Chondrocyte (in vitro differentiated cells): ENCODE data around the gene UHRF1. TPM values are rescaled to one million over a fixed set of nuclear protein-coding genes. Genes with fewer than 3 reads are reported as not detected.

Experiments used
- DNase-seq: peaks from one replicate; pipeline ENCODE4 v3.0.0; 2021; ENCODE audit warnings: mixed read lengths, low spot score
- H3K27ac Mint-ChIP-seq: one replicate; pipeline ENCODE4 v1.8.0; 2021; ENCODE audit warnings: mild to moderate bottlenecking, moderate library complexity, mixed read lengths; ENCODE audit not compliant: unreplicated experiment
- H3K27me3 Mint-ChIP-seq: 2 replicates; pipeline ENCODE4 v1.8.0; 2021; ENCODE audit warnings: low read depth, mixed read lengths
- H3K36me3 Mint-ChIP-seq: 2 replicates; pipeline ENCODE4 v1.8.0; 2021; ENCODE audit warnings: low read depth, mixed read lengths
- H3K4me1 Mint-ChIP-seq: 2 replicates; pipeline ENCODE4 v1.8.0; 2021; ENCODE audit warnings: low read depth, mild to moderate bottlenecking, mixed read lengths
- H3K4me3 Mint-ChIP-seq: one replicate; pipeline ENCODE4 v1.8.0; 2021; ENCODE audit warnings: mild to moderate bottlenecking, moderate library complexity, mixed read lengths; ENCODE audit not compliant: unreplicated experiment
- H3K9me3 Mint-ChIP-seq: 2 replicates; pipeline ENCODE4 v1.8.0; 2021; ENCODE audit warnings: low read depth, mixed read lengths
- CTCF ChIP-seq: fragments of 200-600 bp; sonication (generic); IDR thresholded peaks from 2 replicates; pipeline ENCODE4 v1.5.0; 2021; ENCODE audit warnings: antibody characterized with exemption, mild to moderate bottlenecking, moderate library complexity
- total RNA-seq: library from RNA; stranded (reverse); gene quantifications from 3 replicates; pipeline ENCODE4 v1.2.1, GENCODE V29; 2021

UHRF1 gene
- total RNA-seq, 1 donor from 2014 or later: 17.4 TPM

- Mint-ChIP-seq H3K27me3 (no peaks in the 10 kb centered on the region), H3K27ac (no peak overlapping the region), H3K9me3 (no peaks in the 10 kb centered on the region), H3K4me1 (peaks cover 3% of the 10 kb centered on the region), H3K4me3 (no peak overlapping the region), H3K36me3 (peaks cover 2% of the 10 kb centered on the region)
- TF ChIP-seq CTCF: no peak
- no peak for DNase-seq
Observed at GRCh38 chr19:4962085-4962619, 52.9 kb downstream of the UHRF1 start.

DNA sequence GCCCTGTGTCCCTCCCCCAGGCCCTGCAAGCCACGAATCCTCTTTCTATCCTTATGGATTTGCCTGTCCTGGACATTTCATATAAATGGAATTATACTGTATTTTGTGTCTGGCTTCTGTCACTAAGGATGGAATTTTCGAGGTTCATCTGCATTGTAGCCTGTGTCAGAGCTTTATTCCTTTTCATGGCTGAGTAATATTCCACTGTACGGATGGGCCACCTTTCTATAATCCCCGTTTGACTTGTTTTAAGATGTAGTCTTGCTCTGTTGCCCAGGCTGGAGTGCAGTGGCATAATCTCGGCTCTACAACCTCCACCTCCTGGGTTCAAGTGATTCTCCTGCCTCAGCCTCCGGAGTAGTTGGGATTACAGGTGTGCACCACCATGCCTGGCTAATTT lies 55.8 kb downstream of the UHRF1 start:
- peaks cover 13% of the 10 kb centered on the region for H3K4me1 Mint-ChIP-seq
- H3K9me3 Mint-ChIP-seq: no peaks in the 10 kb centered on the region
- no peak for TF ChIP-seq CTCF
- no peak overlapping the region for H3K4me3 Mint-ChIP-seq
- no peaks in the 10 kb centered on the region for H3K27me3 Mint-ChIP-seq
- no peaks in the 10 kb centered on the region for H3K36me3 Mint-ChIP-seq
- DNase-seq: no peak
- no peak overlapping the region for H3K27ac Mint-ChIP-seq

DNA sequence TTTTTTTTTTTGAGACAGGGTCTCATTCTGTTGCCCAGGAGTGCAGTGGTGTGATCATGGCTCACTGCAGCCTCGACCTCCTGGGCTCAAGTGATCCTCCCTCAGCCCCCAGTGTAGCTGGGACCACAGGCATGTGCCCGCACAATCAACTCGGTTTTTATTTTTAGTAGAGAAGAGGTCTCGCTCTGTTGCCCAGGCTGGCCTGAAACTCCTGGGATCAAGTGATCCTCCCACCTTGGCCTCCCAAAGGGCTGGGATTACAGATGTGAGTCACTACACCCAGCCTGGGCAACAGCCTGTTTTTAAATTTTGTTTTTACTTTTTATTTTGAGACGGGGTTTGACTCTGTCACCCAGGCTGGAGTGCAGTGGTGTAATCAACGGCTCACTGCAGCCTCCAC lies 57.3 kb downstream of the UHRF1 start:
- Mint-ChIP-seq H3K9me3 (no peaks in the 10 kb centered on the region), H3K36me3 (no peaks in the 10 kb centered on the region), H3K4me3 (no peak overlapping the region), H3K4me1 (peaks cover 28% of the 10 kb centered on the region), H3K27ac (peak overlapping the region; percentile 65), H3K27me3 (no peaks in the 10 kb centered on the region)
- TF ChIP-seq CTCF: no peak
- no peak for DNase-seq

DNA sequence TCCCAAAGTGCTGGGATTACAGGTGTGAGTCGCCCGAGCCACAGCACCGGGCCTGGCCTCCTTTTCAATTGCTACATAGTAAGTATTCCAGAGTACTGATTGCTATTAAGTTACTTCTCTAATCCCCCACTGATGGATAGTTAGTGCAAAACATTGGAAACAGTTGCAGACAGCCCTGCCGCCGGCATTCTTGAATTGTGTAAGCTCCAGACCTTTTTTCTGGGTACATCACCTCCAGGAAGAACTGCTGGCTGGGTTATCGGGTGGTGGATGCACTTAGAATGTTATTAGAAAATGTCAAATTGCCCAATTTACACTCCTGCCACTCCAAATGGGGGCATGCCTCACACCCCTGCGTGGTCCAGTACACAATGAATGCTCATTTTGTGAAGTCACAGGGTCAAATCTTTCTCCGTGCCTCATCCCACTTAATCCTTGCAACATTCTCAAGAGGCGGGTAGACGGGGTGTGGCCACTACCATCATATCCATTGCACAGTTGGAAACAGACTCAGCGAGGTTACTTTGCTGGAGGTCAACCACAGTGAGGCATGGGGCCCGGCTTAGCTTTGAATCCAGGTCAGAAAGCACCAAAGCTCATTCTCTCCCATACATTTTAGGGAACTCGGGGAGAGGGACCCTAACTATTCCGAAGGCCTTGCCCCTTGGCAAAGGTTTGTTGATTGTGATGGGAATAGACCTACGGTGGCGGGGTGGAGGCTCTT lies 58.6 kb downstream of the UHRF1 start:
- Mint-ChIP-seq H3K4me3 (peak overlapping the region; percentile 80), H3K9me3 (no peaks in the 10 kb centered on the region), H3K27ac (peak overlapping the region; percentile 96), H3K27me3 (no peaks in the 10 kb centered on the region), H3K4me1 (peaks cover 39% of the 10 kb centered on the region), H3K36me3 (no peaks in the 10 kb centered on the region)
- TF ChIP-seq CTCF: no peak
- no peak for DNase-seq

GRCh38 chr19:4968462-4969291 lies 59.4 kb downstream of the UHRF1 start, which contains the start of gene KDM4B:
Gene KDM4B, plus strand, starts transcription at chr19:4969113. Its CDS starts 63,778 bp downstream, at chr19:5032891.
- Mint-ChIP-seq H3K27ac (peak within 1 kb of the TSS; percentile 96), H3K4me3 (peak within 1 kb of the TSS; percentile 92), H3K27me3 (no peaks in the 10 kb centered on the region), H3K4me1 (peaks cover 47% of the 10 kb centered on the region), H3K36me3 (no peaks in the 10 kb centered on the region), H3K9me3 (no peaks in the 10 kb centered on the region)
- no peak for TF ChIP-seq CTCF
- DNase-seq: peak; percentile 100
